Endothelial cell of umbilical vein (primary cell): ENCODE data around the gene NPM1. TPM values are rescaled to one million over a fixed set of nuclear protein-coding genes. Genes with fewer than 3 reads are reported as not detected.

Experiments used
- BruUV-seq: library from RNA; stranded (reverse); fragments of 400-500 nt; replicated peaks from 2 replicates; lab custom pipeline; 2021; lab: Mats Ljungman, UMichigan
- CTCF ChIA-PET: fragments of 300-600, 350-600 bp; sonication (Branson Sonifier 250); formaldehyde crosslinking; loops from one replicate; lab custom pipeline; 2021; ENCODE audit warnings: antibody characterized with exemption, inconsistent platforms; lab: Charles Lee
- POLR2A ChIA-PET: fragments of 300-600, 350-600 bp; sonication (Branson Sonifier 250); formaldehyde crosslinking; loops from one replicate; lab custom pipeline; 2021; ENCODE audit warnings: antibody characterized with exemption, inconsistent platforms; lab: Charles Lee
- DNase-seq: peaks from one replicate; pipeline ENCODE4 v3.0.0-alpha.2; 2011; ENCODE audit warnings: low read depth, low spot score
- FAIRE-seq: peaks from 2 replicates; lab custom pipeline; 2011; peaks lifted over from hg19 to GRCh38; lab: Jason Lieb, UNC
- H2AFZ ChIP-seq: 2 replicates; pipeline ENCODE4 v1.6.0; 2012; ENCODE audit warnings: low read depth, low read length, control low read depth, inconsistent platforms
- H3K27ac ChIP-seq: 2 replicates; pipeline ENCODE4 v1.5.1; 2011; ENCODE audit warnings: low read depth, mild to moderate bottlenecking, control low read depth, low read length, moderate library complexity; ENCODE audit not compliant: insufficient read depth
- H3K27me3 ChIP-seq, 2 experiments: 2 replicates each; pipeline versions ENCODE4 v1.6.0 to v1.6.1; 2011; ENCODE audit warnings: low read length in 2 of 2, mixed read lengths in 1 of 2; ENCODE audit not compliant: control insufficient read depth in 2 of 2, insufficient read depth in 2 of 2
- H3K36me3 ChIP-seq, 2 experiments: 2 replicates in 1 of 2; 3 replicates in 1 of 2; pipeline ENCODE4 v1.5.1; 2011; ENCODE audit warnings: low read length in 2 of 2, mild to moderate bottlenecking in 1 of 2, moderate library complexity in 1 of 2; ENCODE audit not compliant: control insufficient read depth in 2 of 2, insufficient read depth in 2 of 2; ENCODE audit errors: extremely low read depth in 1 of 2
- H3K4me1 ChIP-seq: 3 replicates; pipeline ENCODE4 v1.5.1; 2011; ENCODE audit warnings: mild to moderate bottlenecking, low read length; ENCODE audit not compliant: control insufficient read depth, insufficient read depth; ENCODE audit errors: extremely low read depth
- H3K4me2 ChIP-seq: 2 replicates; pipeline ENCODE4 v1.6.1; 2011; ENCODE audit warnings: low read length, control low read depth, mixed read lengths; ENCODE audit not compliant: insufficient read depth
- H3K4me3 ChIP-seq, 3 experiments: fragments of 200-600 bp in 1 of 3; sonication (generic), shearing (Covaris generic) in 1 of 3; replicated peaks in 1 of 3; 2 replicates each; pipeline ENCODE4 v1.5.1; 2011 to 2016; ENCODE audit warnings: control low read depth in 3 of 3, low read length in 3 of 3, mild to moderate bottlenecking in 2 of 3, inconsistent platforms in 1 of 3, low read depth in 1 of 3, moderate library complexity in 1 of 3; ENCODE audit not compliant: insufficient read depth in 1 of 3
- H3K79me2 ChIP-seq: 2 replicates; pipeline ENCODE4 v1.6.0; 2012; ENCODE audit warnings: low read length, inconsistent platforms; ENCODE audit not compliant: control insufficient read depth, insufficient read depth
- H3K9ac ChIP-seq: replicated peaks from 2 replicates; pipeline ENCODE3; 2011; ENCODE audit warnings: low read length, control low read depth; ENCODE audit not compliant: insufficient read depth; ENCODE audit errors: extremely low read depth
- H3K9me1 ChIP-seq: replicated peaks from 3 replicates; pipeline ENCODE4 v1.6.0; 2011; ENCODE audit warnings: mild to moderate bottlenecking, low read length; ENCODE audit not compliant: control insufficient read depth, insufficient read depth; ENCODE audit errors: extremely low read depth
- H3K9me3 ChIP-seq: replicated peaks from 2 replicates; pipeline ENCODE4 v1.5.1; 2012; ENCODE audit warnings: low read length, inconsistent platforms; ENCODE audit not compliant: control insufficient read depth, insufficient read depth
- H4K20me1 ChIP-seq: replicated peaks from 2 replicates; pipeline ENCODE3; 2011; ENCODE audit warnings: mild to moderate bottlenecking, low read length; ENCODE audit not compliant: control insufficient read depth, insufficient read depth; ENCODE audit errors: extremely low read depth
- EZH2 ChIP-seq: IDR thresholded peaks from 2 replicates; pipeline ENCODE4 v1.6.1; 2012; ENCODE audit warnings: borderline replicate concordance, low read depth, mild to moderate bottlenecking, moderate library complexity, low read length, inconsistent platforms; ENCODE audit not compliant: severe bottlenecking
- FOS ChIP-seq: IDR thresholded peaks from 2 replicates; pipeline ENCODE4 v1.6.1; 2011; ENCODE audit warnings: mild to moderate bottlenecking, low read length, moderate library complexity, borderline replicate concordance; ENCODE audit not compliant: insufficient read depth
- GATA2 ChIP-seq: IDR thresholded peaks from 2 replicates; pipeline ENCODE4 v1.7.0; 2011; ENCODE audit warnings: low read depth, mild to moderate bottlenecking, moderate library complexity, mixed read lengths, low read length; ENCODE audit not compliant: insufficient read length, insufficient read depth
- JUN ChIP-seq: IDR thresholded peaks from 2 replicates; pipeline ENCODE4 v1.6.1; 2011; ENCODE audit warnings: borderline replicate concordance, low read depth; ENCODE audit not compliant: insufficient read length, insufficient read depth
- MYC ChIP-seq: IDR thresholded peaks from one replicate; pipeline ENCODE4 v1.6.1; 2011; ENCODE audit warnings: mild to moderate bottlenecking, low read depth, low read length
- POLR2A ChIP-seq: IDR thresholded peaks from 2 replicates; pipeline ENCODE4 v1.6.1; 2012; ENCODE audit warnings: low read depth, mild to moderate bottlenecking, control low read depth, low read length
- POLR2AphosphoS5 ChIP-seq: IDR thresholded peaks from 2 replicates; pipeline ENCODE4 v1.6.1; 2012; ENCODE audit warnings: low read depth, mild to moderate bottlenecking, control low read depth, low read length, moderate library complexity; ENCODE audit not compliant: insufficient read depth
- dilution Hi-C: fragments of 300-500 bp; cut with MboI; formaldehyde crosslinking; loops from one replicate; pipeline ENCODE4 v1.15.0; 2019; ENCODE audit warnings: low sequenced_read_pairs; ENCODE audit not compliant: extremely low pct_ligation_motif_present
- intact Hi-C: fragments of 100-400 bp; cut with micrococcal nuclease; formaldehyde crosslinking; loops from one replicate; pipeline ENCODE4 v1.10.0; 2022
- polyA plus RNA-seq, 4 experiments: library from polyadenylated mRNA; depleted of rRNA in 3 of 4; stranded (reverse) in 3 of 4; unstranded in 1 of 4; fragments of >200 nt; gene quantifications; 2 replicates each; pipeline versions ENCODE4 v1.2.1 to v1.2.3, GENCODE V29; 2011 to 2012; ENCODE audit warnings: missing spikeins in 1 of 4
- total RNA-seq: library from RNA; stranded (reverse); gene quantifications from 2 replicates; pipeline ENCODE4 v1.2.3, GENCODE V29; 2021
- TF ChIP-seq, protein P1 (sequence below): IDR thresholded peaks from 2 replicates; pipeline ENCODE4 v1.6.1; 2011; ENCODE audit not compliant: insufficient read depth, insufficient read length
- TF ChIP-seq, protein P2 (sequence below), 2 donors: IDR thresholded peaks; 1 replicate in 1 of 2; 2 replicates in 1 of 2; pipeline ENCODE4 v1.5.1; 2011; ENCODE audit warnings: low read length in 2 of 2, mild to moderate bottlenecking in 2 of 2, moderate library complexity in 2 of 2, control low read depth in 1 of 2, inconsistent platforms in 1 of 2, low read depth in 1 of 2; ENCODE audit not compliant: insufficient read depth in 1 of 2; ENCODE audit errors: extremely low read depth in 1 of 2

Gene NPM1
- total and polyA plus RNA-seq, 2 donors (not counting 3 experiments of a cell fraction or from before 2014, with no cell fraction given), result 618 to 1,695 TPM

DNA sequence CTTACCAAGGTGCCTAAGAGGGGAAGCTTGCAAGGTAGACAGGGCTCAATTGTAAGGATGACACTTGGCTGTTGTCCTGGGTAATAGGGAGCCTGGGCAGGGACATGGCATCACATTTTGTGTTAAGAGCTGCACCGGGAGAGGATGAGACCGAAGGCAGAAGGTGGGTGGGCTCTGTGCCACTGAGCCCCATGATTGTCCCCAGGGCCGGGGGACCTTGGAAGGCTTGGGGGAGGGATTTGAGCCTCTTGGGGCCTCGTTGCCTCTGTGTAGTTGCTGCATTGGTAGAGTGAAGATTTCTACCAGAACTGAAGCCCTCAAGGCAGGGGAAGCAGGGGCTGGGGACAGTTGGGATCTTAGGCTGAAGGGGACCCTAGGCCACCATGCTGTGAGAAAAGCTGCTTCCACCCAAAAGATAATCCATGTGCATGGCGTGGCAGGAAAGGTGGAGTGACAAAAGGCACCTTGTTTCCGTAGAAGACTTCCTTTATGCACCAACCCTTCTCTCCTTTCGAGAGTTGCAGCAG, 43.7 kb downstream of the NPM1 start:
- Histone ChIP-seq H3K9me3 (no peaks in the 10 kb centered on the region), H3K79me2 (no peaks in the 10 kb centered on the region), H3K9me1 (no peaks in the 10 kb centered on the region), H2AFZ (no peak overlapping the region), H3K27me3 (no peaks in the 10 kb centered on the region), H3K36me3 (no peaks in the 10 kb centered on the region), H4K20me1 (no peaks in the 10 kb centered on the region), H3K4me1 (no peaks in the 10 kb centered on the region), H3K4me2 (no peak overlapping the region), H3K9ac (no peak overlapping the region), H3K27ac (no peak overlapping the region), H3K4me3 (no peak overlapping the region)
- intact Hi-C loops, result no loop called here
- dilution Hi-C loops, result no loop called here
- DNase-seq, result no peak
- POLR2A ChIA-PET, result no interaction called here
- no peak for FAIRE-seq
- CTCF ChIA-PET, result no interaction called here
- TF ChIP-seq GATA2, result no peak
- TF ChIP-seq, protein P1, sequence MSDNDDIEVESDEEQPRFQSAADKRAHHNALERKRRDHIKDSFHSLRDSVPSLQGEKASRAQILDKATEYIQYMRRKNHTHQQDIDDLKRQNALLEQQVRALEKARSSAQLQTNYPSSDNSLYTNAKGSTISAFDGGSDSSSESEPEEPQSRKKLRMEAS, result no peak
- TF ChIP-seq EZH2, result no peak
- TF ChIP-seq FOS, result no peak
- TF ChIP-seq POLR2AphosphoS5, result no peak
- TF ChIP-seq POLR2A, result no peak
- no peak for TF ChIP-seq JUN
- TF ChIP-seq, protein P2, sequence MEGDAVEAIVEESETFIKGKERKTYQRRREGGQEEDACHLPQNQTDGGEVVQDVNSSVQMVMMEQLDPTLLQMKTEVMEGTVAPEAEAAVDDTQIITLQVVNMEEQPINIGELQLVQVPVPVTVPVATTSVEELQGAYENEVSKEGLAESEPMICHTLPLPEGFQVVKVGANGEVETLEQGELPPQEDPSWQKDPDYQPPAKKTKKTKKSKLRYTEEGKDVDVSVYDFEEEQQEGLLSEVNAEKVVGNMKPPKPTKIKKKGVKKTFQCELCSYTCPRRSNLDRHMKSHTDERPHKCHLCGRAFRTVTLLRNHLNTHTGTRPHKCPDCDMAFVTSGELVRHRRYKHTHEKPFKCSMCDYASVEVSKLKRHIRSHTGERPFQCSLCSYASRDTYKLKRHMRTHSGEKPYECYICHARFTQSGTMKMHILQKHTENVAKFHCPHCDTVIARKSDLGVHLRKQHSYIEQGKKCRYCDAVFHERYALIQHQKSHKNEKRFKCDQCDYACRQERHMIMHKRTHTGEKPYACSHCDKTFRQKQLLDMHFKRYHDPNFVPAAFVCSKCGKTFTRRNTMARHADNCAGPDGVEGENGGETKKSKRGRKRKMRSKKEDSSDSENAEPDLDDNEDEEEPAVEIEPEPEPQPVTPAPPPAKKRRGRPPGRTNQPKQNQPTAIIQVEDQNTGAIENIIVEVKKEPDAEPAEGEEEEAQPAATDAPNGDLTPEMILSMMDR (IDR thresholded peaks at IDR 0.05; ENCODE audit: extremely low read depth in 1 of 2, insufficient read depth in 1 of 2, low read depth in 1 of 2, low read length in 2 of 2), result no peak
- no peak for TF ChIP-seq MYC
- BruUV-seq, result no TSS peak
